Stimulated activated CD4-positive, alpha-beta T cell treated with anti-CD3 and anti-CD28 coated beads, Interleukin-4, amount 100 ng/mL, for 1 hour (primary cell): Measurements from ENCODE around the gene PEX11B.

Experiments
- DNase-seq: peaks from one replicate; pipeline ENCODE4 v3.0.0-alpha.2; 2020

PEX11B gene

GRCh38 chr1:145901312-145902021 is 17.1 kb downstream of the PEX11B start:
- no peak for DNase-seq

DNA sequence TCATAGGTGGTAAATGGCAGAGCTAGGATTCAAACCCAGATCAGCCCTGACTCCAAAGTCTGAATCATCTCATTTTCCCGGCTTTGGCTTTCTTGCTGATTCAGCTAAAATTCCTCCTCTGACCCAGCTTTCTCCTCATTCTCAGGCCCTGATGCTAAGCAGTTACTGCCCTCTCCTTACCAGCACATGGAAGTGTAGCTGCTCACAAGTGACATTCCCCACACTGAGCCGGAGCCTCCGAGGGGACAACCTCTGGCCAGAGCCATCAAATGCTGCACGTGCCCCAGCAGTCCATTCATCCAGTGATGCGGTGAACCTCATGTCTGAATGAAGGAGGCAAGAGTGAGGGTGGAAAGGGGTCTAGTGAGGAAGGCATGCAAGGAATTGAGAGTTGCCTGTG is 19.8 kb downstream of the PEX11B start:
- no peak for DNase-seq

GRCh38 chr1:145897969-145898368 is 20.5 kb downstream of the PEX11B start:
- DNase-seq: no peak

- DNase-seq: no peak
Observed at GRCh38 chr1:145895471-145895870, 23.0 kb downstream of the PEX11B start.

- DNase-seq: no peak
Observed at GRCh38 chr1:145893306-145894055, 25.0 kb downstream of the PEX11B start.

GRCh38 chr1:145892486-145893087 is 25.9 kb downstream of the PEX11B start:
- no peak for DNase-seq

- DNase-seq: peak; percentile 56
Observed at GRCh38 chr1:145891587-145892485, 26.7 kb downstream of the PEX11B start.

GRCh38 chr1:145891143-145891542 is 27.4 kb downstream of the PEX11B start:
- DNase-seq: no peak

DNA sequence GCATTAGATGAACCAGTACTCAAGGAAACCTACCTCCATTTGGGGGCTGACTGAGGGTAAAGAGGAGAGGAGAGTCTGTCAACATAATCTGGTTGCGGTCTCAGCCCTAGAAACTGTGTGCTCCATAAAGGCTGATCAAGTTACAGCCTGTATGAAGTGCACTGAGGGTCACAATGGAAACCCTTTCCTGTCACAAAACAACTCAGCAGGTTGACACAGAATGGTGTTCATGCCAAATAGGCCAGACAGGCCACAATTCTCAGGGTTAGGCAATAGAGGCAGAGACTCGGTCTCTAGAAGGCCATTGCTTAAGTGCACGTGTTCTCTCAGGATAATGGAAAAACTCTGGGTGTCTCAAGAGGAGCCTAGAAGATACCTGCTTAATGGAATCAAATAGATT is 28.8 kb downstream of the PEX11B start:
- DNase-seq: no peak

GRCh38 chr1:145887631-145888030 is 30.9 kb downstream of the PEX11B start:
- DNase-seq: no peak

DNA sequence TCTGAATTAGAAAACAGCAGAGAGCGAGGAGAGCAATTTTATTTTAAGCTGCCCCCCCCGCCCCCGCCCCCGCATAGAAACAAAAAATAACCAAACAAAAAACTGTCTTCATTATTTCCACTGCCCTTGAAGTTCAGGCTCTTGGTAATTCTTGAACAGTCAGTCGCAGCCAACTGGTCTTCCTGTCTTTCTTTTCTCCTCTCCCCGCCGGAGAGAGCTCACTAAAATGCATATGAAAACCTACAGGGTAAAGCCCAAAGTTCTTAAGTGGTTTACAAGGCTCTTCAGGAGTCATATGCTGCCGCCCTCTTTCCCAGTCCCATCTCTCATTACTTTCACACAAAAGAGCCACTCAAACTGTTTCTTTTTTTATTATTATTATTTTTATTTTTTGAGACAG is 31.7 kb downstream of the PEX11B start:
- DNase-seq: no peak

GRCh38 chr1:145886390-145886789 is 32.1 kb downstream of the PEX11B start:
- DNase-seq: no peak

GRCh38 chr1:145885738-145886287 is 32.7 kb downstream of the PEX11B start, which contains the start of gene ANKRD35:
TSS of gene ANKRD35 (minus strand) at chr1:145885866. CDS start at chr1:145885758, 108 bp downstream.
- DNase-seq: peak; percentile 90

- no peak for DNase-seq
Observed at GRCh38 chr1:145884675-145885074, 33.8 kb downstream of the PEX11B start.

DNA sequence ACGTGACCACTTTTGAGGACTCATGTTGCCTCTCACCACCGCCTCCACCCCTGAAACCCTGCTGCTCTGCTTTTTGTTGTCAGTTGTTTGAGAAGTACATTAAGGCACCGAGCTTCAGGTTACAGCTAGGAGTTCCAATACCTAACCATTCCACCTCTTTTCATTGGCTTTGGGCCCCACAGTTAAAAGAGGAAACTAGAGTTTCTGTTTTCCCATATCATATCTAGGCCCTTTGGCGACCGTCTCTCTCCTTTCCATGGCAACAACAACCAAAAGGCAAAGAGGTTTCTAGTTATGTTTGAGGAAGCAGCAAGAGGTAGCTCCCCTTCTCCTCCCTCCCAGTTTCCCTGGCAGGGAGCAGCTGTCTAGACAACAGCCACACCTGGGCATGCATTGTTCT is 38.7 kb downstream of the PEX11B start:
- no peak for DNase-seq

- no peak for DNase-seq
Observed at GRCh38 chr1:145878724-145879123, 39.8 kb downstream of the PEX11B start.

GRCh38 chr1:145877923-145878486 is 40.5 kb downstream of the PEX11B start:
- no peak for DNase-seq

GRCh38 chr1:145874646-145875045 is 43.9 kb downstream of the PEX11B start:
- DNase-seq: no peak

GRCh38 chr1:145871994-145872924 is 46.3 kb downstream of the PEX11B start:
- DNase-seq: peak; percentile 34

- no peak for DNase-seq
Observed at GRCh38 chr1:145868232-145868631, 50.3 kb downstream of the PEX11B start.
